Nephron progenitor cell (in vitro differentiated cells): Measurements from ENCODE around the gene EXOSC9.
A peak's percentile ranks its signal among the peaks of the same experiment; 100 is the strongest.

ENCODE experiments used
- DNase-seq: peaks from one replicate; pipeline ENCODE4 v3.0.0; 2021
- H3K27ac Mint-ChIP-seq: 2 replicates; pipeline ENCODE4 v1.8.0; 2021; ENCODE audit warnings: mild to moderate bottlenecking, moderate library complexity, mixed read lengths
- H3K27me3 Mint-ChIP-seq: 2 replicates; pipeline ENCODE4 v1.8.0; 2021; ENCODE audit warnings: mild to moderate bottlenecking, low read depth, mixed read lengths; ENCODE audit not compliant: poor library complexity
- H3K36me3 Mint-ChIP-seq: 2 replicates; pipeline ENCODE4 v1.8.0; 2021; ENCODE audit warnings: low read depth, mixed read lengths
- H3K4me1 Mint-ChIP-seq: 2 replicates; pipeline ENCODE4 v1.8.0; 2021; ENCODE audit warnings: mixed read lengths
- H3K4me3 Mint-ChIP-seq: 2 replicates; pipeline ENCODE4 v1.8.0; 2021; ENCODE audit warnings: mild to moderate bottlenecking, moderate library complexity, mixed read lengths
- H3K9me3 Mint-ChIP-seq: 2 replicates; pipeline ENCODE4 v1.8.0; 2021; ENCODE audit warnings: mild to moderate bottlenecking, moderate library complexity, mixed read lengths
- CTCF ChIP-seq: fragments of 200-600 bp; sonication (generic); IDR thresholded peaks from 2 replicates; pipeline ENCODE4 v1.5.0; 2021; ENCODE audit warnings: antibody characterized with exemption

Gene EXOSC9

GRCh38 chr4:121827853-121828252 lies 26.7 kb downstream of the EXOSC9 start:
- DNase-seq = no peak
- Mint-ChIP-seq H3K27ac (peak overlapping the region; percentile 31), H3K36me3 (peaks cover 9% of the 10 kb centered on the region), H3K27me3 (no peaks in the 10 kb centered on the region), H3K4me3 (no peak overlapping the region), H3K4me1 (peaks cover 17% of the 10 kb centered on the region), H3K9me3 (no peaks in the 10 kb centered on the region)
- TF ChIP-seq CTCF = no peak

GRCh38 chr4:121829511-121829910 lies 28.4 kb downstream of the EXOSC9 start:
- DNase-seq = no peak
- Mint-ChIP-seq H3K4me3 (no peak overlapping the region), H3K4me1 (peaks cover 7% of the 10 kb centered on the region), H3K27me3 (no peaks in the 10 kb centered on the region), H3K27ac (no peak overlapping the region), H3K36me3 (peaks cover 16% of the 10 kb centered on the region), H3K9me3 (no peaks in the 10 kb centered on the region)
- TF ChIP-seq CTCF = no peak

GRCh38 chr4:121838136-121838535 lies 37.0 kb downstream of the EXOSC9 start:
- no peak overlapping the region for H3K27ac Mint-ChIP-seq
- no peaks in the 10 kb centered on the region for H3K27me3 Mint-ChIP-seq
- H3K9me3 Mint-ChIP-seq = no peaks in the 10 kb centered on the region
- peaks cover 64% of the 10 kb centered on the region for H3K36me3 Mint-ChIP-seq
- no peaks in the 10 kb centered on the region for H3K4me1 Mint-ChIP-seq
- no peak for TF ChIP-seq CTCF
- no peak overlapping the region for H3K4me3 Mint-ChIP-seq
- DNase-seq = no peak

- H3K27ac Mint-ChIP-seq = no peak overlapping the region
- no peak overlapping the region for H3K4me3 Mint-ChIP-seq
- no peaks in the 10 kb centered on the region for H3K27me3 Mint-ChIP-seq
These were observed 41.7 kb downstream of the EXOSC9 start for GRCh38 chr4:121842862-121843261.

GRCh38 chr4:121846662-121847061 lies 45.5 kb downstream of the EXOSC9 start:
- DNase-seq = no peak
- Mint-ChIP-seq H3K27ac (peak overlapping the region; percentile 52), H3K9me3 (no peaks in the 10 kb centered on the region), H3K4me1 (peaks cover 4% of the 10 kb centered on the region), H3K27me3 (no peaks in the 10 kb centered on the region), H3K36me3 (peaks cover 15% of the 10 kb centered on the region), H3K4me3 (no peak overlapping the region)
- no peak for TF ChIP-seq CTCF

More at GRCh38 chr4:121842862-121843261, 41.7 kb downstream of the EXOSC9 start:
- Mint-ChIP-seq H3K36me3 (peaks cover 42% of the 10 kb centered on the region), H3K9me3 (no peaks in the 10 kb centered on the region), H3K4me1 (peaks cover 4% of the 10 kb centered on the region)
- TF ChIP-seq CTCF = no peak
- DNase-seq = no peak

- Mint-ChIP-seq H3K4me3 (no peak overlapping the region), H3K4me1 (peaks cover 4% of the 10 kb centered on the region), H3K27me3 (no peaks in the 10 kb centered on the region), H3K27ac (no peak overlapping the region), H3K36me3 (peaks cover 15% of the 10 kb centered on the region), H3K9me3 (no peaks in the 10 kb centered on the region)
- DNase-seq = no peak
- TF ChIP-seq CTCF = no peak
These were observed 50.2 kb downstream of the EXOSC9 start for GRCh38 chr4:121851354-121851753.
